GM18873 (cell line): ENCODE results near the gene SNRNP40.

Source experiments
- ATAC-seq: cut with Tn5 transposase; IDR thresholded peaks from one replicate; pipeline ENCODE4 v1.9.1; 2021; ENCODE audit warnings: mild to moderate bottlenecking, moderate library complexity, moderate number of reproducible peaks; ENCODE audit not compliant: unreplicated experiment, low FRiP score

The SNRNP40 gene

GRCh38 chr1:31296486-31297276 is at the start of gene SNRNP40, which contains the start of gene ZCCHC17:
SNRNP40 (minus strand) TSS chr1:31296788; CDS start chr1:31296751, 37 bp downstream.
ZCCHC17 (plus strand) TSS chr1:31297032; CDS start chr1:31310099, 13,067 bp downstream.
- peak; percentile 94 for ATAC-seq

GRCh38 chr1:31345635-31346034 is 49.0 kb upstream of the SNRNP40 start:
- no peak for ATAC-seq

DNA sequence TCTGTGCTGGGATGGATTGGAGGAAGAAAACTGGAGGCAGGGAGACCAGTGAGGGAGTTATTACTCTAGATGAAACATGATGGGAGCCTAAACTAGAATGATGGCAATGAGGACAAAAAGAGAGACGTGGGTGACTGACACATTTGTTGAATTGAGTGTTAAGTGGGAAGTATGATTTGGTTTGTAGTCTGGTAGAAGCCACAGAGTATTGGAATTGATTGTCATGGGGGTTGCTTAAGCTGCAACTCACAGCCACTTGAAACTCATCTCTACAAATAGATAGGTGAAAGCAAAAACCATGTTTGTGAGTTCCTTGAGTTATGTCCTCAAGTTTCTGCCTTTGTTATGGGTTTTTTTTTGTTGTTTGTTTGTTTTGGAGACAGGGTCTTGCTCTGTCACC is 47.9 kb upstream of the SNRNP40 start:
- ATAC-seq, result no peak

DNA sequence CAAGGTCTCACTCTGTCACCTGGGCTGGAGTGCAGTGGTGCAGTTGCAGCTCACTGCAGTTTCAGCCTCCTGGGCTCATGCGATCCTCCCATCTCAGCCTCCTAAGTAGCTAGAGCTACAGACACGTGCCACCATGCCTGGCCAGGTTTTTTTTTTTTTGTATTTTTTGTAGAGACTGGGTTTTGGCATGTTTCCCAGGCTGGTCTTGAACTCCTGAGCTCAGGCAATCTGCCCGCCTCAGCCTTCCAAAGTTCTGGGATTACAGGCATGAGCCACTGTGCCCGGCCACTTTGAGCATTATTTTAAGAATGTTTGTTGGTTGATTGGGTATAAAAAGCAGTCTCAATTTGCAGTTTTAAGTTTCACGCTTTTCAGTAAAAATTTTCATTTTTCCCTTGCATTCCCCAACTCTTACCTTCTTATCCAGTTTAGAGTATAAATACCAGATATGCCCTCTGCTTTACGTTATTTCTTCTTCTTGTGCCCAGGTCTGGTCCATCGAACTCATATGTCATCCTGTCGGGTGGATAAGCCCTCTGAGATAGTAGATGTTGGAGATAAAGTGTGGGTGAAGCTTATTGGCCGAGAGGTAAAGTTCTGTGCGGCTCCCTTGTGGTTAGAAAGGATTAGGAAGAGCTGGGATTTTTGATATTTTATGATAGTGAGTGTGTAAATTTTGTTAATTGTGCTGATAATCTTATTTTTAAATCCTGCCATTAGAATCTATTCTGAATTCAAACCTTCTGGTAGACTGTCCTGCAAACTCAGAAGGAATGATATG is 40.3 kb upstream of the SNRNP40 start:
- no peak for ATAC-seq

GRCh38 chr1:31335007-31335406 is 38.4 kb upstream of the SNRNP40 start:
- no peak for ATAC-seq

DNA sequence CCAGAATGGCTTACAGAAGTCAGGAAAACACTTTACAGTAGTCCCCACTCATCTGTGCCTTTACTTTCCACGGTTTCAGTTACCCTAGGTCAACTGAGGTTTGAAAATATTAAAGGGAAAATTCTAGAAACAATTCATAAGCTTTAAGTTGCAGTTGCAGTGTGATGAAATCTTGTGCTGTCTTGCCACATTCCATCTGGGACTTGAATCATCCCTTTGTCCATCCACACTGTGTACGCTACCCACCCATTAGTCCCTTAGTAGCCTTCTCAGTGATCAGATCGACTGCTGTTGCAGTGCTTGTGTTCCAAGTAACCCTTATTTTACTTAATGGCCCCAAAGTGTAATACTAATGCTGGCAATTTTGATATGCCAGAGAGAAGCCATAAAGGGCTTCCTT is 30.8 kb upstream of the SNRNP40 start:
- ATAC-seq, result no peak

- ATAC-seq, result no peak
Measured at GRCh38 chr1:31326461-31326860, 29.9 kb upstream of the SNRNP40 start.

- no peak for ATAC-seq
Measured at GRCh38 chr1:31324992-31325391, 28.4 kb upstream of the SNRNP40 start.

DNA sequence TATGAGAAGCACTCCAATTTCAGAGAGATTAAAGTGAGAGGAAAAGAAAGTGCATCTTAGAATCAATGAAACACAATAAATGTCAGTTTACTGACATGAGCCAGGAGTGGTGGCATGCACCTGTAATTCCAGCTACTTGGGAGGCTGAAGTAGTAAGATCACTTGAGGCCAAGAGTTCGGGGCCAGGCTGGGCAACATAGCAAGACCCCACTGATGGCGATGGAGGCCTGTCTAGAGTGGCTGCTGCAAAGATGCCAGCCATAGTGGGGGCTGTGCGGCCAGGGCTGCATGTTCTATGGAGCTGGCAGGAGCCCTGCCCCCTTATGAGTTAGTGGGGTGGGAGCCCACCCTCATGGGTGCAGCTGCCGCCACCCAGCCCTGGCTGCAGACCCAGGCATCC is 27.5 kb upstream of the SNRNP40 start:
- ATAC-seq, result no peak

- no peak for ATAC-seq
Measured at GRCh38 chr1:31318146-31318545, 21.6 kb upstream of the SNRNP40 start.

GRCh38 chr1:31315902-31316301 is 19.3 kb upstream of the SNRNP40 start:
- ATAC-seq, result no peak

DNA sequence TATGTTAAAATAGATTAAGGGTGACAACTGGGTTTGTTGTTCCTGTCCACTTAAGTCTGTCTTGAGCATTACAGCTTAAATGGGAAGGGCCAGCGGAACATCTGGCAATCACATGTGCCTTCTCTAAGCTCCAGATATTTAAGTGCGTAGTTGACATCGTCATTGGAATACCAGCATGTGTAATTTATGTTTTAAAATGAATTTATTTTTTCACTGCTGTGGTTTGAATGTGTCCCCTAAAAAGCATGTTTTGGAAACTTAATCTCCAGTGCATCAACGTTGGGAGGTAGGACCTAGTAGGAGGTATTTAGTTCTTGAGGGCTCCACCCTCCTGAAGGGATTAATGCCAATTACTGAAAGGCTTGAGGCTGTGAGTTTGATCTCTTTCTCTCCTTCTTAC is 13.6 kb upstream of the SNRNP40 start:
- no peak for ATAC-seq

DNA sequence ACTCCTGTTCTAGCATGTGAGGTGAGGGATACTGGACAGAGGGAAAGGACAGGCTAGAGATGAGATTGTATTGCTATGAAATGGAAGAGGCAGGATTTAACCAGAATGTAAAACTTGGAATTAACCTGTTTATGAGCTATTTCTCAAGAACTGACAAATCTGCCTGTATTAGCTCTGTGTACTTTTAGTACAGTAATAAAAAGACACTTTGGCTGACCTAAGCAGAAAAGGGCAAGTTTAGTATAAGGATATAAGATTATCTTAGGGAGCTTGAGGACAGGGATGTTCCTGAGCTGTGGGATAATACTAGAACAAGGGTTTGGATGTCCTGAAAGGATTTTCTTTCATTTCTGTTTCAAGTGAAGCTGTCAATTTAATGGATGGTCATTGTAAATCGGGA is 11.4 kb upstream of the SNRNP40 start:
- no peak for ATAC-seq

DNA sequence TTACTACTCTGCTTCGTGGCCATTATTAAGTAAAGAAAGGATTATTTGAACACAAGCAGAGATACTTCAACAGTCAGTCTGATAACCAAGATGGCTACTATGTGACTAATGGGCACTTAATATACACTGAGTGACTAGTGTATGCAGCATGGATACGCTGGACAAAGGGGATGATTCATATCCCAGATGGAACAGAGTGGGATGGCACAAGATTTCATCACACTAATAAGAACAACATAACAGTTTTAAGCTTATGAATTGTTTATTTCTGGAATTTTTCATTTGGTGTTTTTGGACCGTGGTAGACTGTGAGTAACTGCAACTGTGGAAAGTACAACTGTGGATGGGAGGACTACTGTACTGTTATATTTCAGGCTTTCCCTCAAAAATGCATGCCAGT is 9.7 kb upstream of the SNRNP40 start:
- ATAC-seq, result no peak

DNA sequence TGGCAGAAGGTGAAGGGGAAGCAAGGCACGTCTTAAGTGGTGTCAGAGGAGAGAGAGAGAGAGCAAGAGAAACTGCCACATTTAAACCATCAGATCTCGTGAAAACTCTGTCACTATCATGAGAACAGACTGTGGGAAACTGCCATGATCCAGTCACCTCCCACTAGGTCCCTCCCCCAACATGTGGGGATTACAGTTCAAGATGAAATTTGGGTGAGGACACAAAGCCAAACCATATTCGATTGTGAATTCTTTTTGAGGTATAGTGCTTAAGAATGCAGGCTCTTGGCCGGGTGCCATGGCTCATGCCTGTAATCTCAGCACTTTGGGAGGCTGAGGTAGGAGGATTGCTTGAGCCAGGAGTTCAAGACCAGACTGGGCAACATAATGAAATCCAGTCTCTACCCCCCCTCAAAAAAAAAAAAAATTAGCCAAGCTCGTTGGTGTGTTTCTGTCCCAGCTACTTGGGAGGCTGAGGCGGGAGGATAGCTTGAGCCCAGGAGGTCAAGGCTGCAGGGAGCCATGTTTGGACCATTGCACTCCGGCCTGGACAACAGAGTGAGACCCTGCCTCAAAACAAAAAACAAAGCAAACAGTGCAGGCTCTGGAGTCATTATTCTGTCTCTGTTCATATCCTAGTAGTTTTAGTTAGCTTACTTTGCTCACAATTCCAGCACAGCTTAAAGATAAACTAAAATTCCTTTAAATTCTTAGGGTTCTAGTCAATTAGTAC is 6.3 kb upstream of the SNRNP40 start:
- no peak for ATAC-seq

DNA sequence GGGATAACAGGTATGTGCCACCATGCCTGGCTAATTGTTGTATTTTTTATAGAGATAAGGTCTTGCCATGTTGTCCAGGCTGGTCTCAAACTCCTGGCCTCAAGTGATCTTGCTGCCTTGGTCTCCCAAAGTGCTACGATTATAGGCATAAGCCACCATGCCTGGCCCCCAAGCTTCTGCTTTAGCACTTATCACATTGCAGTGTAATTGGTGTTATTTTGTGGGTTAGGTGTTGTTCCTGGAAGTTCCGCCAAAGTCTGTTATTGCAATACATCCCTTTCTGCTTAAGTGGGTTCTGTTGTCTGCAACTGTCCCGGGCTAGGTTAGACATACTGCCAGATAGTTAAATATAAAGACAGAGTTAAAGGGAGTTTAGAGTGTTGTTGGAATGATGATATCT is 3.6 kb upstream of the SNRNP40 start:
- ATAC-seq, result no peak

GRCh38 chr1:31299365-31299764 is 2.8 kb upstream of the SNRNP40 start:
- ATAC-seq, result no peak

- ATAC-seq, result no peak
Measured at GRCh38 chr1:31297277-31298247, 974 bp upstream of the SNRNP40 start.

GRCh38 chr1:31295874-31296485 is 608 bp downstream of the SNRNP40 start:
- ATAC-seq, result no peak
